ENCODE results near the gene MRPL16. TPM values are rescaled to one million over a fixed set of nuclear protein-coding genes. Genes with fewer than 3 reads are reported as not detected.

MRPL16 gene
- polyA plus RNA-seq, 1 donor from 2014 or later: 33.2 TPM

DNA sequence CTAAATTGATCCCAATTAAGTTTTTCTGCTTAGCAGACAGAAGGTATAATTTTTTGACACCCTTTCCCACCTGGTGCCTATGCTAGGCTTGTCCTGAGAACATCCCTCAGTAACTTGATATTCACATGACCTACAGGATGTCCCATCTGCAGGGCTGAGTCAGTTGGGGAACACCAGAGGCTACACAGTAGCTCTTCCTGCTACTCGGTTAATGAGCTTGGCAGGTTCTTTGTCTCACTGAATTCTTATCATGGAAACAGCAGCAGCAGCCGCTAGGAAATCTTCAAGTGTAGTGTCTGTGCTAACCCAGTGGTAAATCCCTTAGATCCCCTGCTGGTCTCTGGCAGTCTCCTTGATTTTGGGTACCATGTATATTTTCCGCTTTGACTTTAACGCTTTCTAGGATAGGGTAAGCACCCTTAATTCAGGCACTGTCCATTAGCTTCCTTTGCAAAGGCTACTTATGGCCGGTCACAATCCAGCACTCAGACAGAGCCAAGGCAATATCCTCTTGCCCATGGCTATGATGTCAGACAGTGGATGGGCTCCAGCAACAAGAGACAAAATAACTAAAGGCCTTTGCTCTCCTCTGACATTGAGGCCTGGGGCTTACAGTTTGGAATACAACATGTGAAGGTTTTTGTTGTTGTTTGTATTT lies 8.5 kb downstream of the MRPL16 start:
- Histone ChIP-seq H3K79me2 (replicated peaks; ENCODE audit: insufficient read depth, low read length) (no peaks in the 10 kb centered on the region), H3K4me2 (ENCODE audit: low read length) (no peak overlapping the region), H3K27ac (ENCODE audit: low read length) (no peak overlapping the region), H4K20me1 (ENCODE audit: insufficient read depth) (no peaks in the 10 kb centered on the region), H3F3A (ENCODE audit: insufficient read depth, low read length, poor library complexity, severe bottlenecking) (no peaks in the 10 kb centered on the region), H3K9me3 (ENCODE audit: low read length) (no peaks in the 10 kb centered on the region), H3K27me3 (ENCODE audit: insufficient read depth, low read depth, low read length) (no peaks in the 10 kb centered on the region), H3K36me3 (ENCODE audit: insufficient read depth, low read length) (no peaks in the 10 kb centered on the region), H3K9me2 (ENCODE audit: insufficient read depth, low read length) (no peaks in the 10 kb centered on the region), H3K4me3 (ENCODE audit: low read length) (no peak overlapping the region), H3K9ac (ENCODE audit: low read length) (no peak overlapping the region), H2AFZ (ENCODE audit: low read depth, low read length) (no peak overlapping the region)
- TF ChIP-seq MXI1 (conservative IDR thresholded peaks at IDR 0.05; ENCODE audit: poor library complexity, severe bottlenecking): no peak
- no peak for TF ChIP-seq EZH2 (IDR thresholded peaks at IDR 0.05; ENCODE audit: borderline replicate concordance, insufficient read depth, low read length, poor library complexity, severe bottlenecking)
- no peak for TF ChIP-seq POLR2AphosphoS5 (IDR thresholded peaks at IDR 0.05)
- TF ChIP-seq SMC3 (conservative IDR thresholded peaks at IDR 0.05; ENCODE audit: poor library complexity): no peak
- TF ChIP-seq TAF1 (IDR thresholded peaks at IDR 0.05; ENCODE audit: low read depth): no peak
- TF ChIP-seq REST (IDR thresholded peaks at IDR 0.05; ENCODE audit: borderline replicate concordance): no peak
- TF ChIP-seq RAD21 (conservative IDR thresholded peaks at IDR 0.05): no peak
- TF ChIP-seq EP300 (conservative IDR thresholded peaks at IDR 0.05; ENCODE audit: poor library complexity, severe bottlenecking): no peak
- TF ChIP-seq, protein P1, sequence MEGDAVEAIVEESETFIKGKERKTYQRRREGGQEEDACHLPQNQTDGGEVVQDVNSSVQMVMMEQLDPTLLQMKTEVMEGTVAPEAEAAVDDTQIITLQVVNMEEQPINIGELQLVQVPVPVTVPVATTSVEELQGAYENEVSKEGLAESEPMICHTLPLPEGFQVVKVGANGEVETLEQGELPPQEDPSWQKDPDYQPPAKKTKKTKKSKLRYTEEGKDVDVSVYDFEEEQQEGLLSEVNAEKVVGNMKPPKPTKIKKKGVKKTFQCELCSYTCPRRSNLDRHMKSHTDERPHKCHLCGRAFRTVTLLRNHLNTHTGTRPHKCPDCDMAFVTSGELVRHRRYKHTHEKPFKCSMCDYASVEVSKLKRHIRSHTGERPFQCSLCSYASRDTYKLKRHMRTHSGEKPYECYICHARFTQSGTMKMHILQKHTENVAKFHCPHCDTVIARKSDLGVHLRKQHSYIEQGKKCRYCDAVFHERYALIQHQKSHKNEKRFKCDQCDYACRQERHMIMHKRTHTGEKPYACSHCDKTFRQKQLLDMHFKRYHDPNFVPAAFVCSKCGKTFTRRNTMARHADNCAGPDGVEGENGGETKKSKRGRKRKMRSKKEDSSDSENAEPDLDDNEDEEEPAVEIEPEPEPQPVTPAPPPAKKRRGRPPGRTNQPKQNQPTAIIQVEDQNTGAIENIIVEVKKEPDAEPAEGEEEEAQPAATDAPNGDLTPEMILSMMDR (IDR thresholded peaks at IDR 0.05; ENCODE audit: poor library complexity, severe bottlenecking): no peak

DNA sequence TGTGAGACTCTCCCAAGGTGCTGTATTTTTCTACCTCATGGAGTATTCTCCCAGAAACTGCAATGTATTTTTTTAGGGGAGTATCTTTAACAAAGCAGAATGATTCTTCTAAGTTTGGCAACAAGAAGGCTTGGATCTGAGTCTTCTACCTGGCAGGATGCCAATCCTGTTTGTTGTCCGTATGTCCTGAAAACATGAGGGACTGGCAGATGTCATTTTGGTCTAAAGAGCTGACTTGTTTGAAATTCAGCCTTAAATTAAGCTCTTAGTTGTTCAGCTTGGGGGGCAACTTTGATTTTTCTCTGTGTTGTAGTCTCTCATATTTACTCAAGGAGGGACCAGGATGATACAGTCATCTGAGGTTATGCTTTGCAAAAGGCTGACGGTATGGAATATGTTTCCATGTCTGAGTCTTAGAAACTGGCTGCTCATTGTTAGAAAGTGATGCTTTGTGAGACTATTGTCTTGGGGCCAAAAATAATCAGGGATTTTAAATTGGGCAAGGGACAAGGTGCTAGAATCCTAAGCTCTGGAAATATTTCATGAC lies 9.3 kb downstream of the MRPL16 start:
- no peak overlapping the region for H3K4me3 ChIP-seq (ENCODE audit: low read length)
- no peaks in the 10 kb centered on the region for H3K9me2 ChIP-seq (ENCODE audit: insufficient read depth, low read length)
- H3K36me3 ChIP-seq (ENCODE audit: insufficient read depth, low read length): no peaks in the 10 kb centered on the region
- no peaks in the 10 kb centered on the region for H3K79me2 ChIP-seq (replicated peaks; ENCODE audit: insufficient read depth, low read length)
- no peaks in the 10 kb centered on the region for H3K9me3 ChIP-seq (ENCODE audit: low read length)
- H3K27me3 ChIP-seq (ENCODE audit: insufficient read depth, low read depth, low read length): no peaks in the 10 kb centered on the region
- H4K20me1 ChIP-seq (ENCODE audit: insufficient read depth): no peaks in the 10 kb centered on the region
- H3K9ac ChIP-seq (ENCODE audit: low read length): no peak overlapping the region
- H3F3A ChIP-seq (ENCODE audit: insufficient read depth, low read length, poor library complexity, severe bottlenecking): no peaks in the 10 kb centered on the region
- no peak overlapping the region for H3K4me2 ChIP-seq (ENCODE audit: low read length)
- no peak for TF ChIP-seq REST (IDR thresholded peaks at IDR 0.05; ENCODE audit: borderline replicate concordance)
- no peak overlapping the region for H3K27ac ChIP-seq (ENCODE audit: low read length)
- H2AFZ ChIP-seq (ENCODE audit: low read depth, low read length): no peak overlapping the region
